HG03103 (cell line): ENCODE data around the gene TGM1.
"Not testable (repeated sequence)": the region's sequence is repeated elsewhere in the genome, so short reads cannot be mapped to it uniquely, and the experiment has no call there.

Experiments used
- ATAC-seq: cut with Tn5 transposase; IDR thresholded peaks from one replicate; pipeline ENCODE4 v1.9.1; 2021; ENCODE audit warnings: low read depth; ENCODE audit not compliant: unreplicated experiment

Gene TGM1

DNA sequence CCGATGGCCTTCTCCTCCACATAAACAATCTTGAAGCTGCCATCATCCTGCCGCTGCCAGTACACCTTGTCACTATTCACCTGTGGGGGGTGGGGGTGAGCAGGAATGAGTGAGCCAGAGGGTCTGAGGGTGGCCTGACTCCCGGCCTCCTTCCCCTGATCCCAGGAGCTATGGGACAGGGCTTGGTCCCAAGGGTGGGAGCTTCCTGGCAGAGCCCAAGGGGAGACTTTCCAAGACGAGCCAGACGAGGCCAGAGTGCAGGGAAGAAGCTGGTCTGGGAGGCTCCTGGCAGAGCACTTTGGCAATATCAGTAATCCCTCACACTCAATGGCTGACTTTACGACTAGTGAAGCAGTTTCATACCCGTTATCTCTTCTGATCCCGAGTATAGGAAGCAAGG is 7.5 kb downstream of the TGM1 start:
- no peak for ATAC-seq

DNA sequence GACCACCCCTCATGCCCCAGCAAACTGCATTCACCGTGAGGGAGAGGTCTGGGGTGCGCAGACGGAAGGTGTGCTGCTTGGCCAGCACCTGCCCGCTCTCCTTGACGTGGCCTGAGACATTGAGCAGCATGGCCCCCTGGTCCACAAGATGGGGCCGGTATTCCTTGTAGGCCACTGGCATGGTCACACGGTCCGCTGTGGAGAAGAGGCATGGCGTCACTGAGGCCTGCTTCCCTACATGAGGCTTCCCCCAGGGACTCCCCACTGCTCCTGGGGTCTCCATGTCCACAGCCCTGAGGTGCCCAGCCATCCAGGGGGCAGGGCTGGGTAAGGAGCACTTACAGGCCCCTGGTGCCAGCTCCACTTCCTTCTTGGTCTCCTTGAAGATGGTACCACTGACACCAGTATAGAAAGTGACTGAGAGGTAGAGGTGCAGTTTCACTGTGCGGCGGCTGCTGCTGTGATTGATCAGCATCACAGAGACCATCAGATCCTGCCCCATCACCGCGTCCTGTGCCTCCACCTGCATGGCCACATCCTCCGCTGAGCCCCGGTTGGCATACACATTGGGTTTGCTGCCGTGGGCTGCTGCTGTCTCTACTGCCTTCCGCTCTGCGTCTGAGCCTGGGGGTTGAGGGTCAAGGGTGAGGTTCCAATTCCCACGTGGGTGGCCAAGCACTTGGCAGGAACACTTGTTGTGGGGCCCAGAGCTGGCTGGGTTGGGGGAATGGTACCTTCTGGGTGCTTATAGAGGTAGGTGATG is 8.2 kb downstream of the TGM1 start:
- no peak for ATAC-seq

DNA sequence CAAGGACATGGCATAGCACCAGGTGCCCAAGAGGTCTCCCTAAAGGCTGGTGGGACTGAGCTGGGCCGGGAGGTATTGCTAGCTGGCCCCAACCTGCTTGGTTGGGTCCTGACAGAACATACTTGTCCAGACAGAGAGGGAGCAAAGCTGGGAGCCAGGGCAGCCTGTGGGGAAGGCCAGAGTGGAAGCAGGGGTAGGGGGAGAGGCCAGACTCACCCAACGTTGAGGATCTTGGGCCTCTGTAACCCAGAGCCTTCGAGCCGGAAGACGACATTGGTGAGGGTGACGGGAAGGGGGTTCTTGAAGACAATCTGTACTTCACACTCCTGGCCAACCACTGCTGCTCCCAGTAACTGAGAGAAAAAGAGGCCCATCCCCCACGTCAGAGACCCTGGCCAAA is 9.0 kb downstream of the TGM1 start:
- no peak for ATAC-seq

DNA sequence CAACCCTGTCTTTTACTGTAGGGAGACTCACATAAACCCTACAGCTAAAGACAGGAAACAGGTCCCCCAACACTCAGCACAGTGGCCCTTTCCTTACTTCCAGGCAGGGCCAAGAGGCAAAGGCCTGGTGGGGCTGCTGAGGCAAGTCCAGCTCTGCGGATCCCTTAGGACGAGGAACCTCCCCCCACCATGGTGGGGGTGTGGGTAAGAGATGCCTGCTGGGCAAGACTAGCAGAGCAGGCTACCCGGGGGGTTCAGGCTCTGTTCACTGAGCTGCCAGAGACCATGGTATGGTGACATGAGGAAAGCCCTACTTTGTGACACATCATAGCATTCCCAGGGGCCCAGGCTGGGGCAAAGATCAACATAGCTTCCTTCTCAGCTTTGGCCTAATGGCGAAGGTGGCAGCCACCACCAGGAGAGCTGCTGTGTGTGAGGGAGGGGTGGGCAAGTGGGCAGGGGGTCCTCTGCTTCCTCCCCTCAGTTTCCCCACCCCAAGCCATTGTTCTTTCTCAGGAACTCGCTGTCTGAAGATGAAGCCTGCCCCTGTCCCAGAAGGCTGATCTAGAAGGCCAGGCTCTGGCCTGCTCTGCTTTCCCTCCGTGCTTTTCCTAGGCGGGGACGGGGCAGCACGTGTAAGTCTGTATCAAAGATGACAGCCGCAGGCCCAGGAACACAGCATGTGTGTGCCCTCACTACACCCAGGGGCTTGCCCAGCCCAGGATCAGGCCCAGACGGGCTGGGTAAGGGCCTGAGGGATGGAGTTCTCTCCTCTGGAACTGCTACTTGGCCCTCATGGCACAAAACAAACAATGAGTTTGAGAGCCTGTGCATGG is 10.5 kb downstream of the TGM1 start:
- no peak for ATAC-seq

DNA sequence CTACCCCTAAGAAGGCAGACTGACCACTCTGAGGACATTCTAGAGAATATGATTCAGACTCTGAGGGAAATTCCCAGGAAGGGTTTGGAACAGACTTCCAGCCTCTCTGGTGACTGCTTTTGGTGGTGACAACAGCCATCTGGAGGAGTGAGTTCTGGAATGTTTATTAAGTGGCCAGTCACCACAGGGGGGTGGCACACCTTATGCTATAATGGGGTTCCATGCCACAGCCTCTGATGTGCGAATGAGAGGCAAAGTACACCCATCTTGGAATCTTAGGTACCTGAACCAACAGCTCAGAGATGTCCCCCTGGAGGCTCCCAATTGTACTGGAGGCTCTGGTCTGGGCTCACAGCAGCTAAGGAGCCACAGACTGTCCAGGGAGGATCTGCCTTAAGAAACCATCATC is 11.1 kb downstream of the TGM1 start:
- ATAC-seq = no peak

DNA sequence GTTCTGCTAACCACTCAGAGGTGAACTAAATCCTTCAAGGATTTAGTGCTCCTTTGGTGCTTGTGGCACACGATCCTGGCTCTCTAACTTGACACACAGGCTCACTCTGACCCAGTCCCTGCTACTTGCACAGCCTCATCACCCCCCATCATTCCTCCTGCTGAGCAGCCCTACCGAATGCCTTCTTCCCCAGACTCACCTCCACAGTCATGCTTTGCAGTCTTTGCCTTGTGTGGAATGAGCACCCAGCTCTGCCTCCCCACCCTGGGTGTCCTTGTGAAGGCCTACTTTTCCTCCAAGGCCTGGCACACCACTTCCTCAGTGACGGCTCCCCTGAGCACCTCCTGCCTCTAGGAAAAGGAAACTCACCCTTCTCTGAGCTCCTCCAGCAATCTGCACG is 12.6 kb downstream of the TGM1 start:
- no peak for ATAC-seq

DNA sequence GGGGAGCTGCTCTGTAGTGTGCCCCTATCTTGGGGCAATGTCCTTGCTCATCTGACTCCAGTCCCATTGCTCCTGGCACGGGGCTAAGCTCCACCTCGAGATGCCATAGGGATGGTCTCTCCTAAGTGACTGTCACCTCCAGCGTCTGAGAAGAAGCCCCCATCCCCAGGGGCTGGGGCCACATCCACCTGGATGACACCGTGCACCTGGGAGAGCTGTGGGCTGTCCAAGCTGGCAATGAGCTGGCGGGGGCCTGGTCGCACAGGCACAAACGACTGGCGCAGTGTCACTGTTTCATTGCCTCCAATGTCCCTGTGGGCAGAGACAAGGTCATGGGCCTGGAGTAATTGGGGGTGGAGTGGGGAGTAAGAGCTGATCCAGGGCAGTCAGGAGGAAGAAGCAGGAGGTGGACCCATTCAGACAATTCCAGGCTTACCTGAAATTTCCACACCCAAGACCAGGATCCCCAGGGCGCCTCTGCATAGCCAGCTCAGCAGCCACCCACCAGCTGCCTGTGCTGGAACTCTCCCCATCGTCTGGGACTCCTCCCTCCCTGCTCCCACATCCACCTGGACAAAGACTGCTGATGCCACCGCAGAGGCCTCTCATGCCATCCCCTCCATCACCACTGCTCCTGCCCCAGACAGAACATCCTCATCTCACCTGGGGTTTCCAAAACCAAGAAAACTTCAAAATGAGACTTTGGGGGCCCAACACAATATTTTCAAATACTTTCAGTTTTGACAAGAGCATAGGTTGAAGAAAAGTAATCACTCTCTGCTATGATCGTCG is 13.6 kb downstream of the TGM1 start:
- ATAC-seq = no peak

DNA sequence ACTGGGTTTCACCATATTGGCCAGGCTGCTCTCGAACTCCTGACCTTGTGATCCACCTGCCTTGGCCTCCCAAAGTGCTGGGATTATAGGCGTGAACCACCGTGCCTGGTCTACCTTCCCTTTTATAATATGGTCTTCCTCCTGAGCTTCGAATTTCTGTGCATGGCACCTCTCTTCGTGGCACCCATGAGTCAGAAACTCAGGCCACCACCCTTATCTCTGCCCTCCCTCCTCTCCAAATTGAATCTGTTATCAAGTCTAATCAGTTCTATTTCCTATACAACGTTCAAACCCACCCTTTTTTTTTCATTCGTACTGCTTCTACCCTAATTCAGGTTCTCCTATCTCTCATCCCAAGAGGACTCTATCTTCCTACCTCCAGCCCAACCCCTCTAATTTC is 15.6 kb downstream of the TGM1 start:
- no peak for ATAC-seq

DNA sequence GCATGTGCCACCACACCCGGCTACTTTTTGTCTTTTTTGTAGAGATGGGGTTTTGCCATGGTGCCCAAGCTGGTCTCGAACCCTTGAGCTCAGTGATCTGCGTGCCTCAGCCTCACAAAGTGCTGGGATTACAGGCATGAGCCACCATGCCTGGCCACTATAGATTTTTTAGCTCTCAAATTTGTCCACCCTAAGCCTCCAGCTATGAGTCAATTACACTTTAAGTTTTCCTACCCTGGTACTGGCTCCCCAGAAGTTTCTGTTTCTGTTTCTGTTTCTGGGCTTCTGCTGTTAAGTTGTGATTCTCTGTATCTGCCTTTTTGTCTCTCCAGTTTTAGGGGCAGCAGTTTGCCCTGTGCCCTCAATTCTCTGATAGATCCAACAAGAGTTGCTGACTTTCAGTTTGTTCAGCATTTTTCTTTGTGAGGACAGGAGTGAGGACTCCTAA is 16.2 kb downstream of the TGM1 start:
- ATAC-seq = no peak

DNA sequence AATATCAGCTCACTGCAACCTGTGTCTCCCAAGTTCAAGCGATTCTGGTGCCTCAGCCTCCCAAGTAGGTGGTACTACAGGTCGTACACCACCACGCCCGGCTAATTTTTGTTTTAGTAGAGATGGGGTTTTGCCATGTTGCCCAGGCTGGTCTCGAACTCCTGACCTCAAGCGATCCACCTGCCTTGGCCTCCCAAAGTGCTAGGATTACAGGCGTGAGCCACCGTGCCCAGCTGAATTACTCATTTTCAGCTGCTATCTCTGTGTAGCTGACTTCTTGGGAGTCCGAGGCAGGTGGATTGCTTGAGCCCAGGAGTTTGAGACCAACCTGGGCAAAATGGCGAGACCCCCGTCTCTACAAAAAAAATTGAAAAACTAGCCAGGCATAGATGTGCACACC is 17.6 kb downstream of the TGM1 start:
- ATAC-seq = not testable (repeated sequence)

DNA sequence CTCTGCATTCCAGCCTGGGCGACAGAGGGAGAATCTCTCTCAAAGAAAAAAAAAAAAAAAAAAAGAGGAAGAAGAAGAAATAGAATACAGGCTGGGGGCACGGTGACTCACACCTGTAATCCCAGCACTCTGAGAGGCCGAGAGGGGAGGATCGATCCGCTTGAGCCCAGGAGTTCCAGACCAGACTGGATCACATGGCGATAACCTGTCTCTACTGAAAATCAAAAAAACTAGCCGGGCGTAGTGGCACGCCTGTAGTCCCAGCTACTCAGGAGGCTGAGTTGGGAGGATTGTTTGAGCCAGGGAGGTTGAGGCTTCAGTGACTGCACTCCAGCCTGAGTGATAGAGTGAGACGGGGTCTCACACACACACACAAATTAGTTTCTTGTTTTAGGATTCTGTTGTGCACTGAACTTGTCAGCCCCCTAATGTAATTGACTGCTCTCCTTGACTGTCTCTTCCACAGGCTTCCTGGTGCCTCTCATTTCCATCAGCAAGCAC is 19.6 kb downstream of the TGM1 start:
- no peak for ATAC-seq

DNA sequence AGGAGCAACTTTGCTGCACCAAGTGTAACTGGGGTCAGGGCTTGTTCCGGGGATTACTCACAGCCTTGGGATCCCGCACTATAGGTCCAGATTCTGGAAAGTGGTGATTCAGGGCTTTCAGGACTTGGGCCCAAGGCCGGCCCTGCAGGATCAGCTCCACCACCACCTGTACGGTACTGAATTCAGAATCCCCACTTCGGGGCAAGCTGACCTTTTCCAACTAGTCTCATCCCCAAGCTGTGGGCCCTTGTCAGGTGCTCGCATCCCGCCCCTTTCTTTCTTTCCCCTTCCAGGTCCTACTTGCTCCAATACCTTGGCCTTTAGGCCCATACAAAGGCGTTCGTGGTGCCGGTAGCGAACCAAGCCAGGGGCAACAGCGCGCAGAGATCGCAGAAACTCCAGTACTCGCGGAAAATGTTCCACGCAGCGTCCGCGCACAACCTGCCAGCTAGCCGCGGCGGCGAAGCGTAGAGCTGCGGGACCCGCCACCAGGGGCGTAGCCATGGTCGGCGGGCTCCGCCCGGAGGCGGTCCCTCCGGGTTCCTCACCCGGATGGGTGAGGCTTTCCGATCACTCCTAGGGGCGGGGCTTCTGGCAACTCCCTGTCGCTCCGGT is 21.0 kb downstream of the TGM1 start:
- peak; percentile 73 for ATAC-seq

DNA sequence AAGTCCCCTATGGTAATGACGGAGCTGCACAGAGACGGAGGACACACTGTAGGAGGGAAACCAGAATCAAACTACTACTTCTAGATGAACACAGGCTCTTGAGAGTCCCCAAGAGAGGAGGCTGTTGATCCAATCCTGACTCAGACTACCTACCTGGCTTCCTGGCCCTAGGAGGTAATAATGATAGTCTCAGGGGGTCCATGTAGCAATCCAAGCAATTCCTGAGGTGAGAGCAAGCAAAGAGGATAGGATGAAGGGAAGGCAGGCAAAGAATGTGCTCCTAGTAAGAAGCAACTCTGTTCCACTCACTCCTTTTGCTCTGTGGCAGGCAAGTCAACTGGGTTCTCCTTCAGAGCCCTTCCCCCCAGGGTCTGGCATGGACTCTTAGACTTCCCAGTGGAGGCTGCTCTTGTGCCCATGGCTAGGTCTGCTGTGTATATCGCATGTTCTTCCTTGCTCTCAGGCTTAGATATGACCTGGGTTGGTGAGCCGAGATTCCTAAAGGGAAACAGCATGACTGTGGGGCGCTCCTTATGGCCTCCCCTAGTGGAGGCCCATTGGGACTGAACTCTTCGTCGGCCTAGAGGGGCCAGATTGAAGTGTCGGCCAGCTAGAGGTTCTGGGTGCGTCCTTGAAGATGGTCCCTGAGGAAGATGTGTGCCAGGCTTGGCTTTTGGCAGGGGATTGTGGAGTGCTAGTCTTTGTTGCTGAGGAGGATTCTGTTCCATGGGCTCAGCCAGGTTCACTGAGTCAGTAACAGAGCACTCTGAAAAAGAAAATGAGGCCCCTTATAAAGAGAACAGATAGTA is 22.7 kb downstream of the TGM1 start:
- ATAC-seq = no peak

DNA sequence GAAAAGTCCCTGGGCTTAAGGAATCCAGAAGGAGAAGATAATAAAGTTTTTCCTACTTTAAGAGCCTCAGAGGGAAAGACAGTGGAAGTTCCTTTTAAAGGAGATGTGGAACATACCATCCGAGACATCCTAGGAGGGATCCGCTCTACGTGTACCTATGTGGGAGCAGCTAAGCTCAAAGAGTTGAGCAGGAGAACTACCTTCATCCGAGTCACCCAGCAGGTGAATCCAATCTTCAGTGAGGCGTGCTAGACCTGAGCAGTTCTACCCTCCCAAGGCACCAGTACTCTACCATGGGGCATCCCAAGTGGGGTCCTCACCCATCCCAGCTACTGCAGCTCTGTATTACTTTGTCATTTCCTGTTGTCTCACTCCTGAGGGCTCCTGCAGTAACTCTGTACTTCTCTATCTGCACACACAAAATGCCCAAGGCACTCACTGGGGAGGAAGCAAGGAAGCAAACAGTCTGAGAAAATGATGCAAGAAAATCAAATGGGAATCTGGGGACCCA is 24.4 kb downstream of the TGM1 start:
- no peak for ATAC-seq

DNA sequence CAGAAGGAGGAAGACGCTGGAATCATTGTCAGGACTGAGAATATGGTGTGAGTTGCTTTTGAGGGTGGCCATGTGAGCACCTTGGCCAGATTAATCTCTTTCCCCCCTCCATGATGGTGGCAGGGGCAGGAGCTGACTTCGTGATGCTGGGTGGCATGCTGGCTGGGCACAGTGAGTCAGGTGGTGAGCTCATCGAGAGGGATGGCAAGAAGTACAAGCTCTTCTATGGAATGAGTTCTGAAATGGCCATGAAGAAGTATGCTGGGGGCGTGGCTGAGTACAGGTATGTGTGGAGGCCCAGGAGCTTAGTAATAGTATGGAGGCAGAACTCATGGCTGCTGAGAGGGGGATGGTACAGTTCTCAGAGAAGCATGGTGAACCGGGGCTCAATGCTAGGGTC is 24.9 kb downstream of the TGM1 start:
- no peak for ATAC-seq

DNA sequence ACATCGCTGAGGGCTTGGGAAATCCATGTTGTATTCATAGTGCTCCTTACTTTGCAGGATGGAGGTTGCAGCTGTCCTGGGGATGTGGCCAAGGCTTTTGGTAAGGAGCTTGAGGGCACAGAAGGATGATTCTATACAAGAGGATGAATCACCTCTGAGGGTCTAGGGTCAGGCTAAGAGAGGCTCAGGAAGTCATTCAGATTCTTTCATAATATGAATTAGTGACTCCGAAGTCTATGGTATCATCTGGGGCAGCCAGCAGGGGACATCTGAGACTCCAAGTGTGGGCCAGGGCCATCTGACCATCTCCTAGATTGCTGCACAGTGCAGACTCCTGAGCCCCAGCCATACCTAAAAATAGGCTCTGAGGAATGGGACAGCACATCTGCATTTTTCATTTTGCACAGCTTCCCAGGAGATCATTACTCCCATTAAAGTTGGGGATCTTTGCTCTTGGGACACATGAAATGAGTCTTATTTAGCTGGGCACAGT is 25.5 kb downstream of the TGM1 start:
- no peak for ATAC-seq

DNA sequence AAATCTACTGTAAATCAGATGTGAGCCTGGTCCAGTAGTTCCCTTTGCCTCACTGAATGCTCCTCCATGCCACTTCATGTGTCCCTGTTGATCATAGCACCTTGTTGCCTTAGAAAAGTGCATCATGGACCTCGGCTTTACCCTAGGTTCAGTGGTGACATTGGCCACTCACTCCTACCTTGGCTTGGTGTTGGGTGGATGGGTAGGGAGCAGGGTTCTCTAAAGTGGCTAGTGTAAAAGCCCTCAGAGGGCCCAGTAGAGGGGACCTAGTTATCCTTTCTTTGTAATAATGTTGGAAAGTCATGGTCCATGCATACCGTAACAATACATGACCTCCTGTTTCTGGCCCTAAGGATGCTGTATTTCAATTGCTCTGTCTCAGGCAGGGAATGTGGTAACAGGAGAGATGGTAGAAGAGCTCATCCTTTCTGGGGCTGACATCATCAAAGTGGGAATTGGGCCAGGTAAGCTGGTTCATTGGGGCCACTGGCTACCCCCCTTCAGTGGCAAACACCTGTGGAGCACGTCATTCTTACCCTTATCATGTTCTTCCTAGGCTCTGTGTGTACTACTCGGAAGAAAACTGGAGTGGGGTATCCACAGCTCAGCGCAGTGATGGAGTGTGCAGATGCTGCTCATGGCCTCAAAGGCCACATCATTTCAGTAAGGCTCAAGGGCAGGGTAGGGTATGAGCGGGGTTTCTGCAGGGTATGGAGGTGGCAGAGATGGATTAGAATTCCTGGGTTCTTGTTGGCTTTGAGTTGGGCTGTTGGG is 26.1 kb downstream of the TGM1 start:
- ATAC-seq = no peak

DNA sequence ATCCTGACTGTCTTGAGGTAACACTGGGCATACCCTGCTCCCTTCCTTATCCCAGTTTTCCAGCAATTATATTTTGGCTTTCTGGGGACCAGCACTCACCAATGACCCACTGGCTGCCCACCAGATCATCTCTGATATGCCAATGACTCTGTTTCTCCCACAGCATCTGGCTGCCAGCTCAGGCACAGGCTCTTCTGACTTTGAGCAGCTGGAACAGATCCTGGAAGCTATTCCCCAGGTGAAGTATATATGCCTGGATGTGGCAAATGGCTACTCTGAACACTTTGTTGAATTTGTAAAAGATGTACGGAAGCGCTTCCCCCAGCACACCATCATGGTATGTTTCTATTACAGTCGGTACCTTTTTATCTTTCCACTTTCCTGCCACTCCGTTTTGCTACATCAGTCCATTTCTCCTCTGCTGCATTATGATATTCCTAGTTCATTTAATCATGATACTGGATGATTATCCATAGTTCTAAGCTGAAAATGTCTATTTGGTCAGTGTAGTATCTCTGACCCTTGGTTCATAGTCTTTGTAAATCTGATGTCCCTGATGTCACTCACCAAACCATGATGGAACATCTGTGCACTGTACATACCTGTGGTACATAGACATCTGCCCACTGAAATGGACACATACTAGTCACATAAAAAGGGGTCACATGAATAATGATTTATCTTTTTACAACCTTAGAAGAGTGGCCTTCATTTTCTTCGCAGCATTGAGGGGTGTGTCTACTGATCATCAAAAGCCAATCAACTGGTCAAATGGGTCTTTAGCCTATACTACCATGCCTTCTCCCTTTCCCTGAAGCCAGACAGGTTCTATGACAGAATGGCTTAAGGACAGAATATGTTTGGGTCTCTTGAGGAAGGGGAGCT is 26.9 kb downstream of the TGM1 start:
- ATAC-seq = no peak
